Prostate gland (tissue), 2 donors: ENCODE results near the gene DLL3.

Source experiments
- CTCF ChIP-seq, 4 experiments: fragments of 200-600 bp in 2 of 4; fragments of 450-650 bp in 2 of 4; sonication (generic) in 2 of 4; IDR thresholded peaks; 1 replicate in 3 of 4; 2 replicates in 1 of 4; pipeline ENCODE4 v1.5.1; 2016 to 2019; ENCODE audit warnings: antibody characterized with exemption in 4 of 4, mild to moderate bottlenecking in 2 of 4, moderate library complexity in 2 of 4
- POLR2A ChIP-seq: fragments of 450-650 bp; IDR thresholded peaks from one replicate; pipeline ENCODE4 v1.6.1; 2016; ENCODE audit warnings: antibody characterized with exemption, mild to moderate bottlenecking

GRCh38 chr19:39449116-39449797, 49.5 kb upstream of the DLL3 start:
- TF ChIP-seq CTCF (IDR thresholded peaks at IDR 0.05) (no peak), POLR2A (no peak)
